Mesodermal cell (in vitro differentiated cells): ENCODE data around the gene CDH18.

Experiments used
- H3K27ac ChIP-seq: 2 replicates; pipeline ENCODE4 v1.7.0; 2013; ENCODE audit warnings: mild to moderate bottlenecking, low read depth, low read length, moderate library complexity; ENCODE audit not compliant: severe bottlenecking
- H3K36me3 ChIP-seq: 2 replicates; pipeline ENCODE4 v1.7.1; 2013; ENCODE audit warnings: mild to moderate bottlenecking, low read length, moderate library complexity; ENCODE audit not compliant: control insufficient read depth, insufficient read depth
- H3K4me1 ChIP-seq: one replicate; pipeline ENCODE4 v1.7.1; 2013; ENCODE audit warnings: mild to moderate bottlenecking, low read length; ENCODE audit not compliant: insufficient read depth, control insufficient read depth, poor library complexity, severe bottlenecking
- H3K4me3 ChIP-seq: 2 replicates; pipeline ENCODE4 v1.7.0; 2013; ENCODE audit warnings: low read length, control low read depth, mild to moderate bottlenecking; ENCODE audit not compliant: insufficient read depth, poor library complexity, severe bottlenecking; ENCODE audit errors: extremely low read depth
- H3K9me3 ChIP-seq: 2 replicates; pipeline ENCODE4 v1.7.1; 2013; ENCODE audit warnings: mild to moderate bottlenecking, low read length, moderate library complexity; ENCODE audit not compliant: control insufficient read depth
- WGBS, 2 experiments: methylation state at CpG; one replicate each; pipeline ENCODE4 v1.1.5; 2013; ENCODE audit warnings: missing lambda C conversion rate in 2 of 2; ENCODE audit not compliant: insufficient coverage in 2 of 2; 5-methylcytosine and 5-hydroxymethylcytosine counted together

CDH18 gene

GRCh38 chr5:19685473-19685872 lies 302.5 kb downstream of the CDH18 start:
- no peak overlapping the region for H3K27ac ChIP-seq
- H3K9me3 ChIP-seq: no peaks in the 10 kb centered on the region
- no peaks in the 10 kb centered on the region for H3K36me3 ChIP-seq
- no peak overlapping the region for H3K4me3 ChIP-seq
- H3K4me1 ChIP-seq: no peaks in the 10 kb centered on the region
- 100% methylated on average over 1 of the region's 3 CpGs for WGBS, 2 experiments

- Histone ChIP-seq H3K9me3 (no peaks in the 10 kb centered on the region), H3K4me1 (no peaks in the 10 kb centered on the region), H3K36me3 (no peaks in the 10 kb centered on the region), H3K4me3 (no peak overlapping the region), H3K27ac (no peak overlapping the region)
- 90% methylated on average over 2 of the region's 3 CpGs; no CpG with 5 or more reads in 1 of the 2 experiments for WGBS, 2 experiments
These were observed 311.1 kb downstream of the CDH18 start for GRCh38 chr5:19676895-19677294.

GRCh38 chr5:19660679-19661078 lies 327.3 kb downstream of the CDH18 start:
- H3K36me3 ChIP-seq: no peaks in the 10 kb centered on the region
- H3K4me1 ChIP-seq: no peaks in the 10 kb centered on the region
- no CpG with 5 or more reads among the region's 1 CpG for WGBS, 2 experiments
- no peak overlapping the region for H3K27ac ChIP-seq
- H3K4me3 ChIP-seq: no peak overlapping the region
- no peaks in the 10 kb centered on the region for H3K9me3 ChIP-seq

DNA sequence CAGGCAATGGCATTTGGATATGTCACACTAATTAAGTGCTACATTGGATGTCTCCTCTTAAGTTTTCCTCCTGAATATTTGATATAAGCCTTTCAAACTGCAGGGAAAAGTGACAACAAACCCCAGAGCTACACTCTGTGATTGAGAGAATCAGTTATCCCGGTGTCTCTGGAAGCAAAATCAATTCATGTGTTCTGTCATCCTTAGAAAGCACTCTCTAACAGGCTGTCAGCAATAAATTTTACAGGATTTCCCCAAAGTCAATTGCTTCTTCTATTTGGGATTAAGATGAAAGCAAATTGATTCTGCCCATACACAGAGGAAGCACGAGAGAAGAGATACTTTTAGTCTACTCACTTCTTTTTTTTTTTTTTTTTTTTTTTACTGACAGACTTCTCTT lies 332.4 kb downstream of the CDH18 start:
- Histone ChIP-seq H3K27ac (no peak overlapping the region), H3K4me3 (no peak overlapping the region), H3K4me1 (no peaks in the 10 kb centered on the region), H3K9me3 (no peaks in the 10 kb centered on the region), H3K36me3 (no peaks in the 10 kb centered on the region)
- WGBS, 2 experiments: 100% methylated on average over 1 of the region's 2 CpGs; no CpG with 5 or more reads in 1 of the 2 experiments

GRCh38 chr5:19638461-19638860 lies 349.5 kb downstream of the CDH18 start:
- Histone ChIP-seq H3K9me3 (no peaks in the 10 kb centered on the region), H3K36me3 (no peaks in the 10 kb centered on the region), H3K4me3 (no peak overlapping the region), H3K4me1 (no peaks in the 10 kb centered on the region), H3K27ac (no peak overlapping the region)
- 71% methylated on average over 1 of the region's 4 CpGs; no CpG with 5 or more reads in 1 of the 2 experiments for WGBS, 2 experiments

GRCh38 chr5:19630876-19631275 lies 357.1 kb downstream of the CDH18 start:
- H3K9me3 ChIP-seq: no peaks in the 10 kb centered on the region
- H3K4me1 ChIP-seq: no peaks in the 10 kb centered on the region
- no CpG with 5 or more reads among the region's 2 CpGs for WGBS, 2 experiments
- no peak overlapping the region for H3K27ac ChIP-seq
- H3K4me3 ChIP-seq: no peak overlapping the region
- H3K36me3 ChIP-seq: no peaks in the 10 kb centered on the region

DNA sequence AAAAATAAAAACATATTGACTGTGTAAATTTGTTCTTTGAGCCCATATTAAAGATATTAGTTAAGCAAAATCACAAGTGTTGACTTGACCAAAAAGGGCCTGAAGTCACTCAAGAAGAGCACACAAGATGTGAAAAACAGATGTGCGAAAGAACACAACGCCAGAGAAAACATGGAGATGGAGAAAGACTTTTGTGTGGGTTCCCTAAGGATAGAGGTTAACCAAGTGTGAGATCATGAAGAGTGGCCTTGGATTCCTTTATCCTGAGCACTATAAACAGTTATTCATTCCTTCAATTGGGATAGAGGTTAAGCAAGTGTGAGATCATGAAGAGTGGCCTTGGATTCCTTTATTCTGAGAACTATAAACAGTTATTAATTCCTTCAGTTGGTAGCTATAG lies 361.8 kb downstream of the CDH18 start:
- Histone ChIP-seq H3K4me1 (no peaks in the 10 kb centered on the region), H3K27ac (no peak overlapping the region), H3K4me3 (no peak overlapping the region), H3K9me3 (no peaks in the 10 kb centered on the region), H3K36me3 (no peaks in the 10 kb centered on the region)
- WGBS, 2 experiments: 91 to 100% methylated on average over 2 of the region's 2 CpGs

GRCh38 chr5:19625562-19625961 lies 362.4 kb downstream of the CDH18 start:
- no peak overlapping the region for H3K4me3 ChIP-seq
- whole genome bisulfite sequencing, 2 experiments: 70 to 100% methylated on average over 2 of the region's 3 CpGs
- H3K36me3 ChIP-seq: no peaks in the 10 kb centered on the region
- H3K27ac ChIP-seq: no peak overlapping the region
- no peaks in the 10 kb centered on the region for H3K9me3 ChIP-seq
- H3K4me1 ChIP-seq: no peaks in the 10 kb centered on the region

DNA sequence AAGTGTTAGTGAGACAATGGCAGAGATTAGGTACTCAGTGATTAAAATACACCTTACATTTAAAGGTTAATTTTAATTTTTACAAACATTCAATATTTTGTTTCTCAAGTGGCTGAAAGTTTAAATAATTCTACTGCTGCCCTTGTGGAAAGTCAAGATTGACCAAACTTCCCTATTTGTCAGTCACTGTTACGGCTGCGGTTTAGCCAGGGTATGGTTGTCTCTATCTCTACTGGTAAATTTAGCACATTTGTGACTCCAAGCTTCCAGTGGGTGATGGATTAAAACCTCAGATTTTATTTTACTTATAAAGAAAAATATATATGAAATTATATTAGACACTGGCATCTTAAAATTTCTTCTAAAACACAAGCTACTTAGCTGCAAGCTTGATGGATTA lies 368.4 kb downstream of the CDH18 start:
- Histone ChIP-seq H3K4me1 (no peaks in the 10 kb centered on the region), H3K4me3 (no peak overlapping the region), H3K9me3 (no peaks in the 10 kb centered on the region), H3K27ac (no peak overlapping the region), H3K36me3 (no peaks in the 10 kb centered on the region)
- WGBS, 2 experiments: 90% methylated on average over 2 of the region's 2 CpGs; no CpG with 5 or more reads in 1 of the 2 experiments

DNA sequence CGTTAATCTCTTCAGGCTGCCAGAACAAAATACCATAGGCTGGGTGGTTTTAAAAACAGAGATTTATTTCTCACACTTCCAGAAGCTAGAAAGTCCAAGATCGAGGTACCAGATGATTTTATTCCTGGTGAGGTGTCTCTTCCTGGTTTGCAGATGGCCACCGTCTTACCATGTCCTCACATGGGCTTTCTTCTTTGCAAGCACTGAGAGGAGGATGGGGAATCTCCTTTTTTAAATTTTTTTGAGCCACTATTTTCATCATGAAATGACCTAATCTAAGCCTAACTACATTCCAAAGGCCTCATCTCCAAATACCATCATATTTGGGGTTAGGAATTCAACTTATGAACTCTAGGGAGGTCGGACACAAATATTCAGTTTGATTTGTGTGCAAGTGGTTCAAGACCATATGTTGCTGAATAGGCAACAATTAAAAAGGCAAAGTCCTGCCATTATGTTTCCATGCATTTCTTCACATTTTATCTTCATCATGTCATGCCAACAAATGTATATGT lies 371.2 kb downstream of the CDH18 start:
- no peak overlapping the region for H3K27ac ChIP-seq
- H3K4me1 ChIP-seq: no peaks in the 10 kb centered on the region
- H3K36me3 ChIP-seq: no peaks in the 10 kb centered on the region
- 100% methylated on average over 1 of the region's 4 CpGs; no CpG with 5 or more reads in 1 of the 2 experiments for WGBS, 2 experiments
- H3K9me3 ChIP-seq: no peaks in the 10 kb centered on the region
- no peak overlapping the region for H3K4me3 ChIP-seq

DNA sequence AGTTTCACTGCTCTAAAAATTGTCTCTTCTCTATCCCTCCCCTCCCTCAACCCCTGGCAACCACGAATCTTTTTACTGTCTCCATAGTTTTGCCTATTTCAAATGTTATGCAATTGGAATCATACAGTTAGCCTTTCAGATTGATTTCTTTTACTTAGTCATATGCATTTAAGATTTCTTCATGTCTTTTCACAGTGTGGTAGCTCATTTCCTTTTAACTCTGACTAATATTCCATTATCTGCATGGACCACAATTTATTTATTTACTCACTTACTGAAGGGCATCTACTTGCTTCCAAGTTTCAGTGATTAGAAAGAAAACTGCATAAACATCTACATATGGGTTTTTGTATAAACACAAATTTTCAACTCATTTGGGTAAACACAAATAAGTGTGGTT lies 372.3 kb downstream of the CDH18 start:
- H3K4me1 ChIP-seq: no peaks in the 10 kb centered on the region
- no peak overlapping the region for H3K27ac ChIP-seq
- no CpG with 5 or more reads among the region's 1 CpG for WGBS, 2 experiments
- no peaks in the 10 kb centered on the region for H3K36me3 ChIP-seq
- H3K9me3 ChIP-seq: no peaks in the 10 kb centered on the region
- no peak overlapping the region for H3K4me3 ChIP-seq
